ENCODE measurements around the gene LGALS3. TPM values are rescaled to one million over a fixed set of nuclear protein-coding genes. Genes with fewer than 3 reads are reported as not detected.

Gene LGALS3
- total and polyA plus RNA-seq, 2 donors from 2014 or later: 235 to 241 TPM

DNA sequence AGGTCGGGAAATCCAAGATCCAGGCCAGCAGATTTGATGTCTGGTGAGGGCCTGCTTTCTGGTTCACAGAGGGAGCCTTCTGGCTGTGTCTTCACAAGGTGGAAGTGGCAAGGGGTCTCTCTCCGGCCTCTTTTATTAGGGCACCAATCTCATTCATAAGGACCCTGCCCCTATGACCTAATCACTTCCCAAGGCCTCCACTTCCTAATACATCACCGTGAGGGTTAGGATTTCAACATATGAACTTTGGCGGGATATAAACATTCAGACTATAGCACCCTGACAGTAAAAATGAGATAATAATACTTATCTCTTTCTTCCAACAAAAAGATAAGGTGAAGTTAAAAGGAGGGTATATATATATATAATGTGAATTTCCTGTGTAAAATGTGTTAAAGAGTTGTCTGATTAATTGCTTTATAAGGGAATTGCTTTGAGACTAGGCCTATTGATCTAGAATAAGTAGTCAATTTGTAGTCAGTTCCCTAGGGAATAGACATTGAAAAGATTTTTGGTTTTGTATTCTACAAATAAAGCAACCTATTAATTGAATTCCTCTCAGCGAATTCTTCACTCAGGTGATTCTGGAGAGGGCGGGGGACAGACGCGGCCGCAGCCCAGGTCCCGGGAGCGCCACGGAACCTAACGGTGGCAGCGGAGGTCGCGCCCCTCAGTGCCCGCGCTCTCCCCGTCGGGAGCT is 516 bp upstream of the LGALS3 start:
- TF ChIP-seq, protein P1, sequence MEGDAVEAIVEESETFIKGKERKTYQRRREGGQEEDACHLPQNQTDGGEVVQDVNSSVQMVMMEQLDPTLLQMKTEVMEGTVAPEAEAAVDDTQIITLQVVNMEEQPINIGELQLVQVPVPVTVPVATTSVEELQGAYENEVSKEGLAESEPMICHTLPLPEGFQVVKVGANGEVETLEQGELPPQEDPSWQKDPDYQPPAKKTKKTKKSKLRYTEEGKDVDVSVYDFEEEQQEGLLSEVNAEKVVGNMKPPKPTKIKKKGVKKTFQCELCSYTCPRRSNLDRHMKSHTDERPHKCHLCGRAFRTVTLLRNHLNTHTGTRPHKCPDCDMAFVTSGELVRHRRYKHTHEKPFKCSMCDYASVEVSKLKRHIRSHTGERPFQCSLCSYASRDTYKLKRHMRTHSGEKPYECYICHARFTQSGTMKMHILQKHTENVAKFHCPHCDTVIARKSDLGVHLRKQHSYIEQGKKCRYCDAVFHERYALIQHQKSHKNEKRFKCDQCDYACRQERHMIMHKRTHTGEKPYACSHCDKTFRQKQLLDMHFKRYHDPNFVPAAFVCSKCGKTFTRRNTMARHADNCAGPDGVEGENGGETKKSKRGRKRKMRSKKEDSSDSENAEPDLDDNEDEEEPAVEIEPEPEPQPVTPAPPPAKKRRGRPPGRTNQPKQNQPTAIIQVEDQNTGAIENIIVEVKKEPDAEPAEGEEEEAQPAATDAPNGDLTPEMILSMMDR (IDR thresholded peaks at IDR 0.05; ENCODE audit: borderline replicate concordance, extremely low read depth, insufficient read depth): no peak
- H3K27me3 ChIP-seq (ENCODE audit: control insufficient read depth, insufficient read depth, low read length): no peaks in the 10 kb centered on the region
- H3K27ac ChIP-seq (ENCODE audit: low read depth in 2 of 2, low read length in 2 of 2): peak overlapping the region; percentile 37 to 51
- intact Hi-C loops (cut with DNase I): no loop called here
- no peak overlapping the region for H3K9ac ChIP-seq (ENCODE audit: low read length in 3 of 3)
- H3K4me3 ChIP-seq (ENCODE audit: low read length in 3 of 3): peak overlapping the region in 2 of 3 donors; percentile 40 to 60
- H3K36me3 ChIP-seq (ENCODE audit: control insufficient read depth in 2 of 3, insufficient read depth in 3 of 3, low read length in 3 of 3): no peaks in the 10 kb centered on the region
- DNase-seq (no peak), FAIRE-seq (no peak)
- no peaks in the 10 kb centered on the region for H3K9me3 ChIP-seq (ENCODE audit: control insufficient read depth in 2 of 3, insufficient read depth in 1 of 3, low read length in 3 of 3)
- peaks cover 0 to 10% (median 4%) of the 10 kb centered on the region in 3 donors for H3K4me1 ChIP-seq (ENCODE audit: control insufficient read depth in 2 of 3, insufficient read depth in 2 of 3, low read depth in 1 of 3, low read length in 3 of 3)

- intact Hi-C loops (cut with DNase I): no loop called here
- DNase-seq (peak; percentile 56 to 91 (median 71)), FAIRE-seq (no peak)
- Histone ChIP-seq H3K27ac (ENCODE audit: low read depth in 2 of 2, low read length in 2 of 2) (peak overlapping the region; percentile 75 to 82), H3K36me3 (ENCODE audit: control insufficient read depth in 2 of 3, insufficient read depth in 3 of 3, low read length in 3 of 3) (no peaks in the 10 kb centered on the region), H3K9me3 (ENCODE audit: control insufficient read depth in 2 of 3, insufficient read depth in 1 of 3, low read length in 3 of 3) (no peaks in the 10 kb centered on the region), H3K27me3 (ENCODE audit: control insufficient read depth, insufficient read depth, low read length) (no peaks in the 10 kb centered on the region), H3K4me3 (ENCODE audit: low read length in 3 of 3) (peak overlapping the region; percentile 37 to 80 (median 79)), H3K9ac (ENCODE audit: low read length in 3 of 3) (peak overlapping the region in 2 of 3 donors; percentile 60 to 76), H3K4me1 (ENCODE audit: control insufficient read depth in 2 of 3, insufficient read depth in 2 of 3, low read depth in 1 of 3, low read length in 3 of 3) (peaks cover 0 to 10% (median 4%) of the 10 kb centered on the region in 3 donors)
- TF ChIP-seq, protein P1 (IDR thresholded peaks at IDR 0.05; ENCODE audit: borderline replicate concordance, extremely low read depth, insufficient read depth): no peak
Measured at GRCh38 chr14:55129428-55130195, 560 bp downstream of the LGALS3 start.

- FAIRE-seq: no peak
- H3K9me3 ChIP-seq (ENCODE audit: control insufficient read depth in 2 of 3, insufficient read depth in 1 of 3, low read length in 3 of 3): no peaks in the 10 kb centered on the region
- intact Hi-C loops (cut with DNase I): no loop called here
Measured at GRCh38 chr14:55130196-55130550, 1.1 kb downstream of the LGALS3 start.

More at GRCh38 chr14:55130196-55130550, 1.1 kb downstream of the LGALS3 start:
- H3K27me3 ChIP-seq (ENCODE audit: control insufficient read depth, insufficient read depth, low read length): no peaks in the 10 kb centered on the region
- H3K27ac ChIP-seq (ENCODE audit: low read depth in 2 of 2, low read length in 2 of 2): peak overlapping the region; percentile 75 to 82
- H3K4me1 ChIP-seq (ENCODE audit: control insufficient read depth in 2 of 3, insufficient read depth in 2 of 3, low read depth in 1 of 3, low read length in 3 of 3): peaks cover 0 to 10% (median 4%) of the 10 kb centered on the region in 3 donors
- H3K36me3 ChIP-seq (ENCODE audit: control insufficient read depth in 2 of 3, insufficient read depth in 3 of 3, low read length in 3 of 3): no peaks in the 10 kb centered on the region
- H3K9ac ChIP-seq (ENCODE audit: low read length in 3 of 3): peak overlapping the region in 1 of 3 donors; percentile 60
- TF ChIP-seq, protein P1 (IDR thresholded peaks at IDR 0.05; ENCODE audit: borderline replicate concordance, extremely low read depth, insufficient read depth): no peak
- H3K4me3 ChIP-seq (ENCODE audit: low read length in 3 of 3): peak overlapping the region; percentile 37 to 80 (median 79)
- DNase-seq: peak in 2 of 5 donors; percentile 34 to 48
